Activated T-cell treated with anti-CD3 and anti-CD28 coated beads for 4 hours (primary cell): ENCODE results near the gene IGSF9B.
"Not testable (repeated sequence)": the region's sequence is repeated elsewhere in the genome, so short reads cannot be mapped to it uniquely, and the experiment has no call there.

Experiments
- DNase-seq: peaks from one replicate; pipeline ENCODE4 v3.0.0-alpha.2; 2020

The IGSF9B gene

GRCh38 chr11:133956650-133957633, at the start of gene IGSF9B:
IGSF9B (minus strand) TSS chr11:133956968; CDS start chr11:133956754, 214 bp downstream.
- DNase-seq = peak; percentile 87

- DNase-seq = no peak
Measured at GRCh38 chr11:134004496-134005172, 47.9 kb upstream of the IGSF9B start.

- DNase-seq = no peak
Measured at GRCh38 chr11:134003792-134004495, 47.2 kb upstream of the IGSF9B start.

GRCh38 chr11:134002819-134003218, 46.1 kb upstream of the IGSF9B start:
- not testable (repeated sequence) for DNase-seq

GRCh38 chr11:134002338-134002737, 45.6 kb upstream of the IGSF9B start:
- DNase-seq = not testable (repeated sequence)

- no peak for DNase-seq
Measured at GRCh38 chr11:134001596-134001995, 44.8 kb upstream of the IGSF9B start.

- no peak for DNase-seq
Measured at GRCh38 chr11:134001088-134001487, 44.3 kb upstream of the IGSF9B start.

GRCh38 chr11:133999355-133999754, 42.6 kb upstream of the IGSF9B start:
- DNase-seq = no peak

- no peak for DNase-seq
Measured at GRCh38 chr11:133997554-133997953, 40.8 kb upstream of the IGSF9B start.

- DNase-seq = no peak
Measured at GRCh38 chr11:133996671-133997070, 39.9 kb upstream of the IGSF9B start.

- no peak for DNase-seq
Measured at GRCh38 chr11:133995066-133995465, 38.3 kb upstream of the IGSF9B start.

- no peak for DNase-seq
Measured at GRCh38 chr11:133993921-133994320, 37.2 kb upstream of the IGSF9B start.

- DNase-seq = no peak
Measured at GRCh38 chr11:133993107-133993506, 36.3 kb upstream of the IGSF9B start.

GRCh38 chr11:133992121-133992520, 35.4 kb upstream of the IGSF9B start:
- DNase-seq = no peak

GRCh38 chr11:133991101-133991500, 34.3 kb upstream of the IGSF9B start:
- DNase-seq = no peak

GRCh38 chr11:133990501-133990900, 33.7 kb upstream of the IGSF9B start:
- no peak for DNase-seq

GRCh38 chr11:133988686-133989410, 32.1 kb upstream of the IGSF9B start:
- no peak for DNase-seq

- no peak for DNase-seq
Measured at GRCh38 chr11:133987171-133987570, 30.4 kb upstream of the IGSF9B start.

- no peak for DNase-seq
Measured at GRCh38 chr11:133985981-133986944, 29.5 kb upstream of the IGSF9B start.

- no peak for DNase-seq
Measured at GRCh38 chr11:133984828-133985227, 28.1 kb upstream of the IGSF9B start.

GRCh38 chr11:133983660-133984316, 27.0 kb upstream of the IGSF9B start:
- no peak for DNase-seq
